DND-41 (cell line): Measurements from ENCODE around the gene PDE3A.

ENCODE experiments used
- CTCF ChIP-seq: IDR thresholded peaks from 2 replicates; pipeline ENCODE4 v1.5.1; 2012; ENCODE audit warnings: borderline replicate concordance, low read length, moderate library complexity, mild to moderate bottlenecking; ENCODE audit not compliant: poor library complexity, severe bottlenecking; ENCODE audit errors: extremely low read depth
- EZH2 ChIP-seq: IDR thresholded peaks from 3 replicates; pipeline ENCODE4 v1.6.1; 2012; ENCODE audit warnings: borderline replicate concordance, low read depth, mild to moderate bottlenecking, moderate library complexity, low read length, inconsistent platforms; ENCODE audit not compliant: severe bottlenecking

- TF ChIP-seq CTCF (no peak), EZH2 (no peak)
Observed at GRCh38 chr12:20439626-20440025, 71.3 kb downstream of the PDE3A start.
